PC-9 (cell line): ENCODE data around the gene OBSL1.

ENCODE experiments used
- CTCF ChIP-seq: fragments of 200-600 bp; sonication (generic); conservative IDR thresholded peaks from 2 replicates; pipeline ENCODE4 v1.6.1; 2017; ENCODE audit warnings: mixed run types, antibody characterized with exemption, mild to moderate bottlenecking, moderate library complexity
- EZH2 ChIP-seq: fragments of 200-600 bp; sonication (generic); IDR thresholded peaks from 2 replicates; pipeline ENCODE4 v1.8.0; 2017; ENCODE audit warnings: antibody characterized with exemption, low read depth

- TF ChIP-seq CTCF (no peak), EZH2 (no peak)
Measured at GRCh38 chr2:219502618-219503017, 68.7 kb downstream of the OBSL1 start.
